ENCODE data around the gene PIM1.
A peak's percentile ranks its signal among the peaks of the same experiment; 100 is the strongest.

Gene PIM1

GRCh38 chr6:37218511-37218910 lies 48.6 kb downstream of the PIM1 start:
- no peak for DNase-seq (ENCODE audit: low read depth in 3 of 3, low spot score in 1 of 3)

- no peak for DNase-seq (ENCODE audit: low read depth in 3 of 3, low spot score in 1 of 3)
These were observed 51.7 kb downstream of the PIM1 start for GRCh38 chr6:37221585-37222124.

GRCh38 chr6:37222125-37222967 lies 52.4 kb downstream of the PIM1 start:
- peak; percentile 26 to 38 (median 38) for DNase-seq (ENCODE audit: low read depth in 3 of 3, low spot score in 1 of 3)

GRCh38 chr6:37222992-37223391 lies 53.0 kb downstream of the PIM1 start:
- DNase-seq (ENCODE audit: low read depth in 3 of 3, low spot score in 1 of 3): no peak
